Muscle of arm (tissue), 12 donors: ENCODE results near the gene DOK4. TPM values are rescaled to one million over a fixed set of nuclear protein-coding genes. Genes with fewer than 3 reads are reported as not detected.
"Not testable (repeated sequence)": the region's sequence is repeated elsewhere in the genome, so short reads cannot be mapped to it uniquely, and the experiment has no call there.

Experiments
- DNase-seq: peaks from one replicate; pipeline ENCODE4 v3.0.0-alpha.2; 2013
- polyA plus RNA-seq, 12 donors: library from polyadenylated mRNA; unstranded; fragments of 120-200 nt; gene quantifications; one replicate each; pipeline ENCODE4 v1.2.1, GENCODE V29; 2013; ENCODE audit not compliant: insufficient read length in 12 of 12

The DOK4 gene
- polyA plus RNA-seq, 12 donors: 6.6 to 33.0 (median 9.5) TPM; not detected in 1

DNA sequence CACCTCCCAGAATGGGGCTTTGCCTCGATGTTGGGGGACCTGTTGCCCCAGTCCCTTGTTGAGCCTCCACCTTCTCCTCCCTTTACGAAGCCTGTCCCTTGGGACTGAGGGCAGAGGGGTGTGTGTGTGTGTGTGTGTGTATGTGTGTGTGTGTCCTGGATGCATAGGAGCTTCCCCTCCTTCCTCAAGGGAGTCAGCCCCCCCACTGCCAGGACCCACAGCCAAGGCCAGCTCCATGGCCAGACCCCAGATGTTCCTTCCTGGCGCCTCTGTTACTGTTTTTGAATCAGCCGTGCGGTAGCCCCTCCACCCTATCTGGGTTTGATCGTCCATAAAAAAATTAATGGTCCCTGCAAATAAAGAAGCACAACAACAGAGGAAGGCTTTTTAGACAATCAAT is 17.7 kb upstream of the DOK4 start:
- no peak for DNase-seq

DNA sequence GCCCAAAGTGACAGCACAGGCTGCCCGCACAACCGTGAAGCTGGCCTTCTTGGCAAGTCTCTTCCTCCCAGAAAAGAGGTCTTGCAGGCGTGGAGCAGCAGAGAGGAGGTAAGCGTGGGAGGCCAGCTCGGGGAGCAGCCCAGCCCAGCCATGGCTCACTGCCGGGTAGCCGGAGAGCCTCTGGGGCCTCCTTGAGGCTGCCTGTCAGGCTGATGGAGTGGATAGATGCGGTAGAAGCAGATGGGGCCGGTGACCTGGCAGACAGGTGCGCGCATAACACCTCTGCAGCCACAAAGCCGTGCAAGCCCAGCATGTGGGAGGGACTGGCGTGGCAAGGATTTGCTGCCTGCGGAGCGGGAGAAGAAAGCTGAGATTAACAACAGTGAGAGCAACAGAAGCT is 17.1 kb upstream of the DOK4 start:
- DNase-seq: no peak

DNA sequence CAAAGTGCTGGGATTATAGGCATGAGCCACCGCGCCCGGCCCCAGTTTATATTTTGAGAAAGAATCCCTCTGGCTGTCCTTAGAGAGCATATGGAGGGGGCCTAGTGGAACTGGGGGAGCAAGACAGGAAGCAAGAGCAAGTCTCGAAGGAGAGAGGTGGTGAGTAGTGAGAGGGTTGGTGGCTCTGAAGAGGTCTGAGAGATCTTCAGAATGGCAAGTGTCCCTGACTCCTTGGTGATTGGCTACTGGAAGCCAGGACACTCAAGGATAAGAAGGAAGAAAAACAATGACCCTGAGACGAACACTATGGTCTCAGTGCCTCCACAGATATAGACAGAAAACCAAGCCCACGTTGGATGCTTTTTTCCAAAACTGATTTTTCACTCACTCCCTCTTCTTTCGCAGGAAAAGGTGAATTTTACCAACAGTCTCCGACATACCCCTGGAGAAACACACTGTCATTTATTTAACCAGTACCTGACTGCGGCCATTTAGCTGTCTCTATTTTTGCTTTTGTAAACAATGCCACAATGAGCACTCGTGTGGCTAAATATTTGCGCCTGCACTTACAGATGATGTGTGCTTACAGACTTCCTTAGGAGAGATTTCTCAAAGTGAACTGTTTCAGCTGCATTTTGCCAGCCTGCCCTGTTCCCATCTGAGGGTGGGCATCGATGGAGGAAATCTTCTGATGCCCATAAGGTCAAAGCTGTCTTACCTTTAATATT is 15.9 kb upstream of the DOK4 start:
- DNase-seq: no peak

DNA sequence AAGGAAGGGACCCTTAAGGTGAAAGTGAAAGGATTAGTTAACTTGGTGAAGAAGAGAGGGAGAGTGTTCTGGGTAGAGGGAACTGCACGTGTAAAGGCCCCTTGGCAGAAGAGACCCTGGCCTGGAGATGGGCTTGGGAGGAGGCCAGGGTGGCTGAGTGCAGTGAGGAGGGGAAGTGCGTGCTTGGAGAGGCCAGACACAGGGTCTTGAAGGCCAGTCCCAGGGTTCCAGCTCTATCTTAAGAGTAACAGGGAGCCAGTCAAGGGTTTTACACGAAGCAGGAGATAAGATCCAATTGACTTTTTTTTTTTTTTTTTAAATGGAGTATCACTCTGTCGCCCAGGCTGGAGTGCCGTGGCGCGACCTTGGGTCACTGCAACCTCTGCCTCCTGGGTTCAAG is 15.2 kb upstream of the DOK4 start:
- no peak for DNase-seq

GRCh38 chr16:57500578-57501111 is 14.4 kb upstream of the DOK4 start:
- DNase-seq: no peak

GRCh38 chr16:57499941-57500340 is 13.6 kb upstream of the DOK4 start:
- DNase-seq: not testable (repeated sequence)

DNA sequence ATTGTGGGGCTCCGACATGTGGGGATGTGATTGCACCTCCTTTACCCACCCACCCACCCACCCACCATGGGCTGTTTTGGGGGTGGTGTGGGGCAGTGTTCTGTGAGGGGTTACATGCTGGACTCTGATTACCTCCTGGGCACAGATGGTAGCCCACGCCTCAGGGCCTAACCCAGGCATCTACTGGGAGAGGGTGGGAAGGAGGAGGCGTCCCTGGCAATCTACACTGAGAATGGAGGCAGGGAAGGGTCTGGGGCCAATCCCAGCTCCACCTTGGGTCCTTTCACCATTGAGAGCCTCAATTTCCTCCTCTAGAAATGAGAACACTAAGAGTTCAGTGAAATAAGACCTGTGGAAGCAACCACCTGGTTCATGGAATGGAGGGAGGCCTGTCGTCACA is 11.7 kb upstream of the DOK4 start:
- DNase-seq: no peak

GRCh38 chr16:57497121-57497520 is 10.8 kb upstream of the DOK4 start:
- DNase-seq: no peak

- DNase-seq: no peak
Observed at GRCh38 chr16:57493767-57494166, 7.5 kb upstream of the DOK4 start.

DNA sequence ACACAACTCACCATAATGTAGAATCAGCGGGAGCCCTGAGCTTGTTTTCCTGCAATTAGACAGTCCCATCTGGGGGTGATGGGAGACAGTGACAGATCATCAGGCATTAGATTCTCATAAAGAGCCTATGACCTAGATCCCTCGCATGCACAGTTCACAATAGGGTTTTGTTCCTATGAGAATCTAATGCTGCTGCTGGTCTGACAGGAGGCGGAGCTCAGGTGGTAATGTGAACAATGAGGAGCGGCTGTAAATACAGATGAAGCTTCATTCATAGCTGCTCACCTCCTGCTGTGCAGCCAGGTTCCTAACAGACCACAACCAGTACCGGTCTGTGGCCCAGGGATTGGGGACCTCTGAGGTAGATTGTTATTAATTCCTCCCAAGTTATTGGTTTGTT is 2.9 kb upstream of the DOK4 start:
- DNase-seq: no peak

- DNase-seq: no peak
Observed at GRCh38 chr16:57486858-57487834, 853 bp upstream of the DOK4 start.

GRCh38 chr16:57485091-57485915 is 990 bp downstream of the DOK4 start:
- no peak for DNase-seq

- DNase-seq: no peak
Observed at GRCh38 chr16:57484515-57485005, 1.7 kb downstream of the DOK4 start.

DNA sequence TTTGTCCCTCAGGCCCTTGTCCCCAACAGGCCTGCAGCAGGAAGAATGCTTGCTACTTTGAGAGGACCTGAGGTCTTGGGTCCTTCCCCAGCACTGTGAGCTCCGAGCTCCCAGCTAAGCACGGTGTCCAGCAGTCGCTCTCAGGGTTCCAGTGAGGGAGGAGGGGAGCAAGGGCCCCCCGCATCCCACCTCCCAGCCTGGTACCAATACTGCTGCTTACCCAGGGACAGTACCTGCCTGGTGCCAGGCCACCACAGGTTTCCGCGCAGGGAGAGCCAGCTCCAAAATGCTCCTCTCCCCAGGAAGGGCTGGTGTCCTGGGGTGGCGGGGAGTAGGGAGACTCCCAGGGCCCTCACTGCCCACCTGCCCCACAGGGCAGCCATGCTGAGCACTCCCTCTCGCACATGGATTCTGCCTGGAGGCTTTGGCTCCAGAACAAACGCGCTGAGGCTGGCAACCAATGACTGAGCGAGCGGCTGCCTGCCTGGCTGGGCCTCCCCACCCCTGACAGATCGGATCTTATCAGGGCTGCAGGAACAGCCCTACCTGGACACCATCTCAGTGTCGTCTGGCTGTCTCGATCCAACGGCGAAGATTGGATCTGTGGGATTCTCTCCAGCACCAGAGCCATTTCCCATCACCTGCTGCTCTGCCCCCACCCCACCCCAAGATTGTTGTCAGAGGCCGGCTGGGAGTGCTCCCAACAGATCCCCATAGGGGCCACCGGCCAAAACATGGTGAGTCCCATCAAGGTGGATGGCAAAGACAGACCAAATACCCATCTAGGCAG is 2.4 kb downstream of the DOK4 start:
- DNase-seq: no peak

DNA sequence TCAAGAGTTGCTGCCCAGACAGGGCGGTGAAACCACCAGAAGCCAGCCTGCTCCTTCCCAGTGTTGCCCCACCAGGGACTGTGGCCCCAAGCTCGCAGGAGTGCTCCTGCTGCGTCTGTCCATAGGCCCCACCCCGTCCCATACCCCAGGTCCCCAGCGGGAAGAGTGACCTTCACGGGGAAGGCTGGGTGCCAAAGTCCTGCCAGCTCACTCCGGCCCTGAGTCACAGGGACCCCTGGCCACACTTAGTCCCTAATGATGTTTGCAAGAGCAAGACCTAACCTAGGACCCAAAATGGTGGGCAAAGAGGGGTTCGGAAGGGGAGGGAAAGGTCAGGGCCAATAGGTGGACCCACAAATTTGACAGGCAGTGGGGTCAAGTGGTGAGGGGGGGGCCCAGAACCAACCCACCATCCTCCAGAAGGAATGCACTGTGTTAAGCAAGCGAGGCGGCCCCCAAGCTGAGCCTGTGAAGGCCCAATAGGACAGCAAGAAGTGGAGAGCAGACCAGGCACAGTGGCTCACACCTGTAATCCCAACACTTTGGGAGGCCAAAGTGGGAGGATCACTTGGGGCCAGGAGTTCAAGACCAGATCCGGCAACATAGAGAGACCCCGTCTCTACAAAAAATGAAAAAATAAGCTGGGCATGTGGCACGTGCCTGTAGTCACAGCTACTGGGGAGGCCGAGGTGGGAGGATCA is 3.3 kb downstream of the DOK4 start:
- DNase-seq: no peak

GRCh38 chr16:57481421-57481820 is 4.9 kb downstream of the DOK4 start:
- no peak for DNase-seq

DNA sequence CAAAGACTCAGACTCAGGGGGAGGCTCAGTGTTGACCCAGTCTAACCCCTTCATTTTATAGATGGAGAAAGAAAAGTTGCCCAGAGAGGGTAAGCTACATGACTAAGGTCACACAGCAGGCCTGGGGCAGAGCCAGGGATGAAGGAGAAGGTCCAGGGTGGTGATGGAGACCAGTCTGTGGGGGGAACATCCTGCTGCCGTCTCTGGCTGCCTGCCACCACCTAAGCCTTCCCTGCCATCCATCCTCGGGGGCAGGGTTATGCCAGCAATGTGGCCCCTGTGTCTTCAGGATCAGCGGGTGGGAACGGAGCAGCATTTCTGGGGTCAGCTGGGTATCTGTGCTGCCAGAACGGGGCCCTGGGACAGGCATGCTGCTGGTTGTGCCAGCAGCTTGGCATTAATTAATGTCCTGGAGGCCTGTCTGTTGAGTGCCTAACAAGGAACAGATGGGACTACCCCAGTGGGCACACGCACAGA is 5.5 kb downstream of the DOK4 start:
- no peak for DNase-seq

- no peak for DNase-seq
Observed at GRCh38 chr16:57479976-57480753, 6.1 kb downstream of the DOK4 start.
